HepG2 (cell line): ENCODE measurements around the gene PRR30. TPM values are rescaled to one million over a fixed set of nuclear protein-coding genes. Genes with fewer than 3 reads are reported as not detected.

ENCODE experiments used
- AGO2 ChIP-seq: fragments of 200-400 bp; formaldehyde crosslinking; optimal IDR thresholded peaks from 2 replicates; pipeline ENCODE3; 2017; ENCODE audit warnings: mild to moderate bottlenecking, low read depth, low read length, moderate library complexity
- BHLHE40 ChIP-seq: IDR thresholded peaks from 2 replicates; pipeline ENCODE4 v1.6.1; 2011; ENCODE audit warnings: low read length, improper control_type of control experiment
- FOXC1 ChIP-seq: sonication (generic); formaldehyde crosslinking; IDR thresholded peaks from 2 replicates; pipeline ENCODE4 v1.8.0; 2022; ENCODE audit warnings: mild to moderate bottlenecking, missing genetic modification reagents, borderline replicate concordance
- HIVEP1 ChIP-seq: sonication (generic); formaldehyde crosslinking; IDR thresholded peaks from 2 replicates; pipeline ENCODE4 v1.4.0; 2020; ENCODE audit warnings: mild to moderate bottlenecking, missing genetic modification reagents
- PAX8 ChIP-seq: sonication (generic); formaldehyde crosslinking; IDR thresholded peaks from 2 replicates; pipeline ENCODE4 v1.8.0; 2022; ENCODE audit warnings: mild to moderate bottlenecking, missing genetic modification reagents, borderline replicate concordance
- POLR2AphosphoS2 ChIP-seq: IDR thresholded peaks from 2 replicates; pipeline ENCODE4 v1.6.1; 2011; ENCODE audit warnings: low read depth, low read length, improper control_type of control experiment
- PTBP1 ChIP-seq: fragments of 200-400 bp; formaldehyde crosslinking; IDR thresholded peaks from 2 replicates; pipeline ENCODE4 v1.6.1; 2018; ENCODE audit warnings: low read length, low read depth; ENCODE audit not compliant: poor library complexity, severe bottlenecking
- RAD51 ChIP-seq: fragments of 450-650 bp; IDR thresholded peaks from 2 replicates; pipeline ENCODE4 v1.6.1; 2016; ENCODE audit warnings: borderline replicate concordance
- RBM39 ChIP-seq: fragments of 200-400 bp; formaldehyde crosslinking; IDR thresholded peaks from one replicate; pipeline ENCODE4 v1.6.1; 2018; ENCODE audit warnings: antibody characterized with exemption, mild to moderate bottlenecking, low read depth, low read length; ENCODE audit not compliant: poor library complexity, severe bottlenecking
- RFX1 ChIP-seq: fragments of 450-650 bp; IDR thresholded peaks from 2 replicates; pipeline ENCODE4 v1.6.1; 2017
- RXRA ChIP-seq: sonication (generic); formaldehyde crosslinking; IDR thresholded peaks from 2 replicates; pipeline ENCODE4 v1.5.1; 2020; ENCODE audit warnings: missing genetic modification reagents
- TSC22D2 ChIP-seq: sonication (generic); formaldehyde crosslinking; IDR thresholded peaks from 2 replicates; pipeline ENCODE4 v1.5.1; 2020; ENCODE audit warnings: missing genetic modification reagents, mild to moderate bottlenecking, borderline replicate concordance
- ZBTB21 ChIP-seq: sonication (generic); formaldehyde crosslinking; IDR thresholded peaks from 2 replicates; pipeline ENCODE4 v1.4.0; 2020; ENCODE audit warnings: missing genetic modification reagents
- ZNF292 ChIP-seq: sonication (generic); formaldehyde crosslinking; IDR thresholded peaks from 2 replicates; pipeline ENCODE4 v1.8.1; 2022; ENCODE audit warnings: mild to moderate bottlenecking, low read depth, missing genetic modification reagents, borderline replicate concordance
- ZNF75D ChIP-seq: sonication (generic); formaldehyde crosslinking; IDR thresholded peaks from 2 replicates; pipeline ENCODE4 v1.8.1; 2023; ENCODE audit warnings: missing genetic modification reagents, mild to moderate bottlenecking, borderline replicate concordance
- ZNF780A ChIP-seq: sonication (generic); formaldehyde crosslinking; IDR thresholded peaks from 2 replicates; pipeline ENCODE4 v1.8.0; 2022; ENCODE audit warnings: mild to moderate bottlenecking, missing genetic modification reagents, moderate library complexity
- polyA plus RNA-seq, 8 experiments: library from polyadenylated mRNA; depleted of rRNA in 3 of 8; stranded (reverse) in 7 of 8; unstranded in 1 of 8; fragments of >200 nt; fragmentation: Illumina TruSeq in 4 of 8; extraction: Trizol in 4 of 8; gene quantifications; 2 replicates each; pipeline versions ENCODE4 v1.2.1 to v1.2.3, GENCODE V29; 2011 to 2016; ENCODE audit warnings: low read depth in 4 of 8, missing spikeins in 1 of 8, mixed read lengths in 1 of 8; ENCODE audit not compliant: insufficient read depth in 1 of 8
- total RNA-seq, 5 experiments: library from RNA; depleted of rRNA; stranded (reverse); fragments of >200 nt; fragmentation: Illumina TruSeq; extraction: Trizol; gene quantifications; 2 replicates each; pipeline ENCODE4 v1.2.3, GENCODE V29; 2016; ENCODE audit warnings: low read depth in 1 of 5
- TF ChIP-seq, protein P1 (sequence below): sonication (generic); formaldehyde crosslinking; IDR thresholded peaks from 2 replicates; pipeline ENCODE4 v1.8.1; 2022; ENCODE audit warnings: mild to moderate bottlenecking, missing genetic modification reagents
- TF ChIP-seq, protein P2 (sequence below): sonication (generic); formaldehyde crosslinking; IDR thresholded peaks from 2 replicates; pipeline ENCODE4 v1.4.0; 2020; ENCODE audit warnings: missing genetic modification reagents
- TF ChIP-seq, protein P3 (sequence below): sonication (generic); formaldehyde crosslinking; IDR thresholded peaks from 2 replicates; pipeline ENCODE4 v1.4.0; 2020; ENCODE audit warnings: missing genetic modification reagents
- TF ChIP-seq, protein P4 (sequence below): sonication (generic); formaldehyde crosslinking; IDR thresholded peaks from 2 replicates; pipeline ENCODE4 v1.4.0; 2020; ENCODE audit warnings: mild to moderate bottlenecking, missing genetic modification reagents
- TF ChIP-seq, protein P5 (sequence below): sonication (generic); formaldehyde crosslinking; IDR thresholded peaks from 2 replicates; pipeline ENCODE4 v1.4.0; 2020; ENCODE audit warnings: missing genetic modification reagents, borderline replicate concordance

The PRR30 gene
- total and polyA plus RNA-seq, 2 of the 13 experiments (the other 11 are each of a cell fraction or from before 2014, with no cell fraction given), result not detected

DNA sequence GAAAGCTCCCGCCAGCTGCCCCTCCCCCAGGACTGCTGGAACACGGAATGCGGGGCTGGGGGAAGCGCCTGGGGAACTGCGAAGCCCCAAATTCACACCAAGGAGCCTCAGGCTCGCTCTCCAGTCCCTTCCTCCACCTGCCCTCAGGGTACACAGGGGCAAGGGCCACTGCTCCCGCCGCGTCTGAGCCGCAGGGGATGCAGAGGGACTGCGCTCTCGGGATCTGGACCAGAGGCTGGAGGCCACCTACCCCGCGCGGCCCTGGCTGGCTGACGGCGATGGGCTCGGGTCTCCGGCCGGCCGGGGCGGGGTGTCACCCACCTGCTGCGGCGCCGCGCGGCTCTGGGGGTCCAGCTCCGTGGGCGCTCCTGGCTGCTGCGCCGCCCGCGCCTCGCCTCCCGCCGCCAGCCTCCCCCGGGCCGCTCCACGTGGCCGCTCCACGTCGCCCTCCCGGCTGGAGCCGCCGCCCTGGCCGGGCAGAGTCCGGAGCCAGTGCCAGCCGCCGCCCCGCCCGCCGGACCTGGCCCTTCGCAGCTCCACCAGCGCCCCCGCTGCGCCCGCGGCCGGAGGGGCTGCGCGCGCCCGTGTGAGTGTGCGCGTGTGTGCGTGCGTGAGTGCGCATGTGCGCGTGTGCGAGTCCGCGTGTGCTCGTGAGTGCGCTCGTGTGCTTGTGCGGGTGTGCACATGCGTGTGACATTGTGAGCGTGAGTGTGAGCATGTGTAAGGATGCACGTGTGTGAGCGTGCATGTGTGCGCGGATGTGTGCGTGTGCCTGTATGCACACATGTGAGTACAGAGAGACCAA lies 20.5 kb downstream of the PRR30 start, which contains the start of gene CGREF1 (continued):
- TF ChIP-seq, protein P1, sequence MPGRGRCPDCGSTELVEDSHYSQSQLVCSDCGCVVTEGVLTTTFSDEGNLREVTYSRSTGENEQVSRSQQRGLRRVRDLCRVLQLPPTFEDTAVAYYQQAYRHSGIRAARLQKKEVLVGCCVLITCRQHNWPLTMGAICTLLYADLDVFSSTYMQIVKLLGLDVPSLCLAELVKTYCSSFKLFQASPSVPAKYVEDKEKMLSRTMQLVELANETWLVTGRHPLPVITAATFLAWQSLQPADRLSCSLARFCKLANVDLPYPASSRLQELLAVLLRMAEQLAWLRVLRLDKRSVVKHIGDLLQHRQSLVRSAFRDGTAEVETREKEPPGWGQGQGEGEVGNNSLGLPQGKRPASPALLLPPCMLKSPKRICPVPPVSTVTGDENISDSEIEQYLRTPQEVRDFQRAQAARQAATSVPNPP (CRISPR knock-in tag), result no peak
- no peak for TF ChIP-seq ZBTB21
- TF ChIP-seq ZNF292 (CRISPR knock-in tag), result no peak
- no peak for TF ChIP-seq RXRA
- peak; percentile 37 for TF ChIP-seq RBM39
- TF ChIP-seq, protein P2, sequence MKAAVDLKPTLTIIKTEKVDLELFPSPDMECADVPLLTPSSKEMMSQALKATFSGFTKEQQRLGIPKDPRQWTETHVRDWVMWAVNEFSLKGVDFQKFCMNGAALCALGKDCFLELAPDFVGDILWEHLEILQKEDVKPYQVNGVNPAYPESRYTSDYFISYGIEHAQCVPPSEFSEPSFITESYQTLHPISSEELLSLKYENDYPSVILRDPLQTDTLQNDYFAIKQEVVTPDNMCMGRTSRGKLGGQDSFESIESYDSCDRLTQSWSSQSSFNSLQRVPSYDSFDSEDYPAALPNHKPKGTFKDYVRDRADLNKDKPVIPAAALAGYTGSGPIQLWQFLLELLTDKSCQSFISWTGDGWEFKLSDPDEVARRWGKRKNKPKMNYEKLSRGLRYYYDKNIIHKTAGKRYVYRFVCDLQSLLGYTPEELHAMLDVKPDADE (CRISPR knock-in tag), result no peak
- TF ChIP-seq FOXC1 (CRISPR knock-in tag), result peak; percentile 72; the same call in 1 of the 2 replicates
- no peak; the same call in 1 of the 2 replicates for TF ChIP-seq HIVEP1 (CRISPR knock-in tag)
- no peak for TF ChIP-seq RAD51
- TF ChIP-seq, protein P3, sequence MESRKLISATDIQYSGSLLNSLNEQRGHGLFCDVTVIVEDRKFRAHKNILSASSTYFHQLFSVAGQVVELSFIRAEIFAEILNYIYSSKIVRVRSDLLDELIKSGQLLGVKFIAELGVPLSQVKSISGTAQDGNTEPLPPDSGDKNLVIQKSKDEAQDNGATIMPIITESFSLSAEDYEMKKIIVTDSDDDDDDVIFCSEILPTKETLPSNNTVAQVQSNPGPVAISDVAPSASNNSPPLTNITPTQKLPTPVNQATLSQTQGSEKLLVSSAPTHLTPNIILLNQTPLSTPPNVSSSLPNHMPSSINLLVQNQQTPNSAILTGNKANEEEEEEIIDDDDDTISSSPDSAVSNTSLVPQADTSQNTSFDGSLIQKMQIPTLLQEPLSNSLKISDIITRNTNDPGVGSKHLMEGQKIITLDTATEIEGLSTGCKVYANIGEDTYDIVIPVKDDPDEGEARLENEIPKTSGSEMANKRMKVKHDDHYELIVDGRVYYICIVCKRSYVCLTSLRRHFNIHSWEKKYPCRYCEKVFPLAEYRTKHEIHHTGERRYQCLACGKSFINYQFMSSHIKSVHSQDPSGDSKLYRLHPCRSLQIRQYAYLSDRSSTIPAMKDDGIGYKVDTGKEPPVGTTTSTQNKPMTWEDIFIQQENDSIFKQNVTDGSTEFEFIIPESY, result peak; percentile 88
- TF ChIP-seq ZNF75D (CRISPR knock-in tag), result no peak
- no peak for TF ChIP-seq ZNF780A (CRISPR knock-in tag)
- TF ChIP-seq POLR2AphosphoS2, result no peak
- no peak for TF ChIP-seq PTBP1
- TF ChIP-seq BHLHE40, result no peak
- no peak for TF ChIP-seq TSC22D2
- TF ChIP-seq RFX1, result no peak
- TF ChIP-seq AGO2, result no peak
- TF ChIP-seq, protein P4, sequence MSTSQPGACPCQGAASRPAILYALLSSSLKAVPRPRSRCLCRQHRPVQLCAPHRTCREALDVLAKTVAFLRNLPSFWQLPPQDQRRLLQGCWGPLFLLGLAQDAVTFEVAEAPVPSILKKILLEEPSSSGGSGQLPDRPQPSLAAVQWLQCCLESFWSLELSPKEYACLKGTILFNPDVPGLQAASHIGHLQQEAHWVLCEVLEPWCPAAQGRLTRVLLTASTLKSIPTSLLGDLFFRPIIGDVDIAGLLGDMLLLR (CRISPR knock-in tag), result peak; percentile 74; the same call in 1 of the 2 replicates
- peak; percentile 31; the same call in 1 of the 2 replicates for TF ChIP-seq PAX8 (CRISPR knock-in tag)
- TF ChIP-seq, protein P5, sequence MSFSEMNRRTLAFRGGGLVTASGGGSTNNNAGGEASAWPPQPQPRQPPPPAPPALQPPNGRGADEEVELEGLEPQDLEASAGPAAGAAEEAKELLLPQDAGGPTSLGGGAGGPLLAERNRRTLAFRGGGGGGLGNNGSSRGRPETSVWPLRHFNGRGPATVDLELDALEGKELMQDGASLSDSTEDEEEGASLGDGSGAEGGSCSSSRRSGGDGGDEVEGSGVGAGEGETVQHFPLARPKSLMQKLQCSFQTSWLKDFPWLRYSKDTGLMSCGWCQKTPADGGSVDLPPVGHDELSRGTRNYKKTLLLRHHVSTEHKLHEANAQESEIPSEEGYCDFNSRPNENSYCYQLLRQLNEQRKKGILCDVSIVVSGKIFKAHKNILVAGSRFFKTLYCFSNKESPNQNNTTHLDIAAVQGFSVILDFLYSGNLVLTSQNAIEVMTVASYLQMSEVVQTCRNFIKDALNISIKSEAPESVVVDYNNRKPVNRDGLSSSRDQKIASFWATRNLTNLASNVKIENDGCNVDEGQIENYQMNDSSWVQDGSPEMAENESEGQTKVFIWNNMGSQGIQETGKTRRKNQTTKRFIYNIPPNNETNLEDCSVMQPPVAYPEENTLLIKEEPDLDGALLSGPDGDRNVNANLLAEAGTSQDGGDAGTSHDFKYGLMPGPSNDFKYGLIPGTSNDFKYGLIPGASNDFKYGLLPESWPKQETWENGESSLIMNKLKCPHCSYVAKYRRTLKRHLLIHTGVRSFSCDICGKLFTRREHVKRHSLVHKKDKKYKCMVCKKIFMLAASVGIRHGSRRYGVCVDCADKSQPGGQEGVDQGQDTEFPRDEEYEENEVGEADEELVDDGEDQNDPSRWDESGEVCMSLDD (CRISPR knock-in tag), result no peak
